Endothelial cell of umbilical vein (primary cell): Measurements from ENCODE around the gene SSC5D.

Experiments
- EZH2 ChIP-seq: IDR thresholded peaks from 2 replicates; pipeline ENCODE4 v1.6.1; 2012; ENCODE audit warnings: borderline replicate concordance, low read depth, mild to moderate bottlenecking, moderate library complexity, low read length, inconsistent platforms; ENCODE audit not compliant: severe bottlenecking
- JUN ChIP-seq: IDR thresholded peaks from 2 replicates; pipeline ENCODE4 v1.6.1; 2011; ENCODE audit warnings: borderline replicate concordance, low read depth; ENCODE audit not compliant: insufficient read length, insufficient read depth
- MYC ChIP-seq: IDR thresholded peaks from one replicate; pipeline ENCODE4 v1.6.1; 2011; ENCODE audit warnings: mild to moderate bottlenecking, low read depth, low read length
- POLR2A ChIP-seq: IDR thresholded peaks from 2 replicates; pipeline ENCODE4 v1.6.1; 2012; ENCODE audit warnings: low read depth, mild to moderate bottlenecking, control low read depth, low read length
- POLR2AphosphoS5 ChIP-seq: IDR thresholded peaks from 2 replicates; pipeline ENCODE4 v1.6.1; 2012; ENCODE audit warnings: low read depth, mild to moderate bottlenecking, control low read depth, low read length, moderate library complexity; ENCODE audit not compliant: insufficient read depth
- TF ChIP-seq, protein P1 (sequence below), 2 donors: IDR thresholded peaks; 1 replicate in 1 of 2; 2 replicates in 1 of 2; pipeline ENCODE4 v1.5.1; 2011; ENCODE audit warnings: low read length in 2 of 2, mild to moderate bottlenecking in 2 of 2, moderate library complexity in 2 of 2, control low read depth in 1 of 2, inconsistent platforms in 1 of 2, low read depth in 1 of 2; ENCODE audit not compliant: insufficient read depth in 1 of 2; ENCODE audit errors: extremely low read depth in 1 of 2
- TF ChIP-seq, protein P2 (sequence below): IDR thresholded peaks from 2 replicates; pipeline ENCODE4 v1.6.1; 2011; ENCODE audit not compliant: insufficient read depth, insufficient read length

DNA sequence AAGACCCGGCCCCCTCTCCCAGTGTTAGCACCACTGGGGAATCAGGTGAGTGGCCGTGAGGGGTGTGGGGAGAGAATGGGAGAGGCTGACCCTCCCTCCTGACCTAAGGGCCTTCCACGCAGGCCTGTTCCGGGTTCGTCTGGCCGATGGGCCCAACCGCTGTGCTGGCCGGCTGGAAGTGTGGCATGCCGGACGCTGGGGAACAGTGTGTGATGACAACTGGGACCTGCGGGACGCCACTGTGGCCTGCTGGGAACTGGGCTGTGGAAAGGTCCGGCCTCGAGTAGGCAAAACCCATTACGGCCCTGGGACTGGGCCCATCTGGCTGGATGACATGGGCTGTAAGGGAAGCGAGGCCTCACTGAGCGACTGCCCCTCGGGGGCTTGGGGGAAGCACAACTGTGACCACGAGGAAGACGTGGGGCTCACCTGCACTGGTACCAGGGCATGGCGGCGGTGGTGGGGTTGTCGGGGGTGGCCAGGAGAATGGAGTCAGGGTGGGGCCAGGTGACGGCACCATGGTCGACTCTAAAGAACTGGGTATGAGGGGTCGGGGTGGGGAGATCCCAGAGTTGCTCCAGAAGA, 12.2 kb downstream of the SSC5D start:
- TF ChIP-seq MYC, result no peak
- no peak for TF ChIP-seq JUN
- TF ChIP-seq, protein P1, sequence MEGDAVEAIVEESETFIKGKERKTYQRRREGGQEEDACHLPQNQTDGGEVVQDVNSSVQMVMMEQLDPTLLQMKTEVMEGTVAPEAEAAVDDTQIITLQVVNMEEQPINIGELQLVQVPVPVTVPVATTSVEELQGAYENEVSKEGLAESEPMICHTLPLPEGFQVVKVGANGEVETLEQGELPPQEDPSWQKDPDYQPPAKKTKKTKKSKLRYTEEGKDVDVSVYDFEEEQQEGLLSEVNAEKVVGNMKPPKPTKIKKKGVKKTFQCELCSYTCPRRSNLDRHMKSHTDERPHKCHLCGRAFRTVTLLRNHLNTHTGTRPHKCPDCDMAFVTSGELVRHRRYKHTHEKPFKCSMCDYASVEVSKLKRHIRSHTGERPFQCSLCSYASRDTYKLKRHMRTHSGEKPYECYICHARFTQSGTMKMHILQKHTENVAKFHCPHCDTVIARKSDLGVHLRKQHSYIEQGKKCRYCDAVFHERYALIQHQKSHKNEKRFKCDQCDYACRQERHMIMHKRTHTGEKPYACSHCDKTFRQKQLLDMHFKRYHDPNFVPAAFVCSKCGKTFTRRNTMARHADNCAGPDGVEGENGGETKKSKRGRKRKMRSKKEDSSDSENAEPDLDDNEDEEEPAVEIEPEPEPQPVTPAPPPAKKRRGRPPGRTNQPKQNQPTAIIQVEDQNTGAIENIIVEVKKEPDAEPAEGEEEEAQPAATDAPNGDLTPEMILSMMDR (IDR thresholded peaks at IDR 0.05; ENCODE audit: extremely low read depth in 1 of 2, insufficient read depth in 1 of 2, low read depth in 1 of 2, low read length in 2 of 2), result no peak
- TF ChIP-seq EZH2, result no peak
- no peak for TF ChIP-seq POLR2A
- TF ChIP-seq POLR2AphosphoS5, result no peak
- TF ChIP-seq, protein P2, sequence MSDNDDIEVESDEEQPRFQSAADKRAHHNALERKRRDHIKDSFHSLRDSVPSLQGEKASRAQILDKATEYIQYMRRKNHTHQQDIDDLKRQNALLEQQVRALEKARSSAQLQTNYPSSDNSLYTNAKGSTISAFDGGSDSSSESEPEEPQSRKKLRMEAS, result no peak
